ENCODE results near the gene PCDHB4. TPM values are rescaled to one million over a fixed set of nuclear protein-coding genes. Genes with fewer than 3 reads are reported as not detected.
"Not testable (repeated sequence)": the region's sequence is repeated elsewhere in the genome, so short reads cannot be mapped to it uniquely, and the experiment has no call there.

Gene PCDHB4
- total RNA-seq, 4 donors from 2014 or later, result 0.59 to 10.5 (median 6.0) TPM

DNA sequence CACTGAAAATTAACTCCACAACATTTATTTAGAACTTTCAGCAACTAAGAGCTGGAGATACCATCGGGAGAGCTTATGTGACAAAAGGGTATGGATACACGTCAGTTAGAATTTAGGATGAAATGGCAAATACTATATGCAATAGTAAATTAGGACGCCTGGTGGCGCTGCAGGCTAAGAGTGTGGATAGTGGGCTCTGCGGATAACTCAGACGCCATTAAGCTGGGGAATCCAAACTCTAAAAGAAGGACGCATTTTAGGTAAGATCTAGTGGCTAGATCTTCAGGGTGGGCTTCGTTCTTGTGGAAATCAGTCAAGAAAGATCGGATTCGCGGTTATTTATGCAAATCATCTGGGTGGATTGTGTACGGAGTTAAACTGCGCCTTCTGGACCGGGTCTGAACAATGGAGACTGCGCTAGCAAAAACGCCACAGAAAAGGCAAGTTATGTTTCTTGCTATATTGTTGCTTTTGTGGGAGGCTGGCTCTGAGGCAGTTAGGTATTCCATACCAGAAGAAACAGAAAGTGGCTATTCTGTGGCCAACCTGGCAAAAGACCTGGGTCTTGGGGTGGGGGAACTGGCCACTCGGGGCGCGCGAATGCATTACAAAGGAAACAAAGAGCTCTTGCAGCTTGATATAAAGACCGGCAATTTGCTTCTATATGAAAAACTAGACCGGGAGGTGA lies 13.6 kb downstream of the PCDHB4 start, which contains the start of gene PCDHB5:
TSS of gene PCDHB5 (plus strand) at position 177 of the 688 bp plus-strand sequence. CDS start at position 406, 229 bp downstream.
- no peaks in the 10 kb centered on the region for H3K4me1 ChIP-seq
- H3K27me3 ChIP-seq, result no peaks in the 10 kb centered on the region
- H3K4me3 ChIP-seq, result peak within 1 kb of the TSS; percentile 10 to 26
- intact Hi-C loops (cut with DNase I; ENCODE audit: low total_unique reads), result no loop called here
- peaks cover 0 to 19% of the 10 kb centered on the region in 2 donors for H3K9me3 ChIP-seq
- no peak for TF ChIP-seq POLR2A (IDR thresholded peaks at IDR 0.05)
- TF ChIP-seq, protein P1, sequence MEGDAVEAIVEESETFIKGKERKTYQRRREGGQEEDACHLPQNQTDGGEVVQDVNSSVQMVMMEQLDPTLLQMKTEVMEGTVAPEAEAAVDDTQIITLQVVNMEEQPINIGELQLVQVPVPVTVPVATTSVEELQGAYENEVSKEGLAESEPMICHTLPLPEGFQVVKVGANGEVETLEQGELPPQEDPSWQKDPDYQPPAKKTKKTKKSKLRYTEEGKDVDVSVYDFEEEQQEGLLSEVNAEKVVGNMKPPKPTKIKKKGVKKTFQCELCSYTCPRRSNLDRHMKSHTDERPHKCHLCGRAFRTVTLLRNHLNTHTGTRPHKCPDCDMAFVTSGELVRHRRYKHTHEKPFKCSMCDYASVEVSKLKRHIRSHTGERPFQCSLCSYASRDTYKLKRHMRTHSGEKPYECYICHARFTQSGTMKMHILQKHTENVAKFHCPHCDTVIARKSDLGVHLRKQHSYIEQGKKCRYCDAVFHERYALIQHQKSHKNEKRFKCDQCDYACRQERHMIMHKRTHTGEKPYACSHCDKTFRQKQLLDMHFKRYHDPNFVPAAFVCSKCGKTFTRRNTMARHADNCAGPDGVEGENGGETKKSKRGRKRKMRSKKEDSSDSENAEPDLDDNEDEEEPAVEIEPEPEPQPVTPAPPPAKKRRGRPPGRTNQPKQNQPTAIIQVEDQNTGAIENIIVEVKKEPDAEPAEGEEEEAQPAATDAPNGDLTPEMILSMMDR (IDR thresholded peaks at IDR 0.05), result peak in 3 of 4 experiments; percentile 16 to 31 (median 28)
- no peak for DNase-seq
- H3K36me3 ChIP-seq, result no peaks in the 10 kb centered on the region
- no peak within 1 kb of the TSS for H3K27ac ChIP-seq

DNA sequence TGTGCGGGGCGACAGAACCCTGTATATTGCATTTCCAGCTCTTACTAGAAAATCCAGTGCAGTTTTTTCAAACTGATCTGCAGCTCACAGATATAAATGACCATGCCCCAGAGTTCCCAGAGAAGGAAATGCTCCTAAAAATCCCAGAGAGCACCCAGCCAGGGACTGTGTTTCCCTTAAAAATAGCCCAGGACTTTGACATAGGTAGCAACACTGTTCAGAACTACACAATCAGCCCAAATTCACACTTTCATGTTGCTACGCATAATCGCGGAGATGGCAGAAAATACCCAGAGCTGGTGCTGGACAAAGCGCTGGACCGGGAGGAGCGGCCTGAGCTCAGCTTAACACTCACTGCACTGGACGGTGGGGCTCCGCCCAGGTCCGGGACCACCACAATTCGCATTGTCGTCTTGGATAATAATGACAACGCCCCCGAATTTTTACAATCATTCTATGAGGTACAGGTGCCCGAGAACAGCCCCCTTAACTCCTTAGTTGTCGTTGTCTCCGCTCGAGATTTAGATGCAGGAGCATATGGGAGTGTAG lies 14.2 kb downstream of the PCDHB4 start:
- H3K9me3 ChIP-seq, result peaks cover 0 to 22% of the 10 kb centered on the region in 2 donors
- TF ChIP-seq, protein P1 (IDR thresholded peaks at IDR 0.05), result no peak
- TF ChIP-seq POLR2A (IDR thresholded peaks at IDR 0.05), result no peak
- intact Hi-C loops (cut with DNase I; ENCODE audit: low total_unique reads), result no loop called here
- H3K27ac ChIP-seq, result no peak overlapping the region
- no peaks in the 10 kb centered on the region for H3K27me3 ChIP-seq
- no peaks in the 10 kb centered on the region for H3K4me1 ChIP-seq
- no peak for DNase-seq
- no peaks in the 10 kb centered on the region for H3K36me3 ChIP-seq
- peak overlapping the region; percentile 10 to 26 for H3K4me3 ChIP-seq

DNA sequence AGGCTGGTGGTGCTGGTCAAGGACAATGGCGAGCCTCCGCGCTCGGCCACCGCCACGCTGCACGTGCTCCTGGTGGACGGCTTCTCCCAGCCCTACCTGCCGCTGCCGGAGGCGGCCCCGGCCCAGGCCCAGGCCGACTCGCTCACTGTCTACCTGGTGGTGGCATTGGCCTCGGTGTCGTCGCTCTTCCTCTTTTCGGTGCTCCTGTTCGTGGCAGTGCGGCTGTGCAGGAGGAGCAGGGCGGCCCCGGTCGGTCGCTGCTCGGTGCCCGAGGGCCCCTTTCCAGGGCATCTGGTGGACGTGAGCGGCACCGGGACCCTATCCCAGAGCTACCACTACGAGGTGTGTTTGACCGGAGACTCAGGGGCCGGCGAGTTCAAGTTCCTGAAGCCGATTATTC lies 15.7 kb downstream of the PCDHB4 start:
- H3K36me3 ChIP-seq; DNase-seq; H3K4me1 ChIP-seq; H3K27me3 ChIP-seq; H3K27ac ChIP-seq; intact Hi-C loops (cut with DNase I; ENCODE audit: low total_unique reads); H3K4me3 ChIP-seq: not testable (repeated sequence)
- H3K9me3 ChIP-seq, result peaks cover 0 to 24% of the 10 kb centered on the region in 2 donors

DNA sequence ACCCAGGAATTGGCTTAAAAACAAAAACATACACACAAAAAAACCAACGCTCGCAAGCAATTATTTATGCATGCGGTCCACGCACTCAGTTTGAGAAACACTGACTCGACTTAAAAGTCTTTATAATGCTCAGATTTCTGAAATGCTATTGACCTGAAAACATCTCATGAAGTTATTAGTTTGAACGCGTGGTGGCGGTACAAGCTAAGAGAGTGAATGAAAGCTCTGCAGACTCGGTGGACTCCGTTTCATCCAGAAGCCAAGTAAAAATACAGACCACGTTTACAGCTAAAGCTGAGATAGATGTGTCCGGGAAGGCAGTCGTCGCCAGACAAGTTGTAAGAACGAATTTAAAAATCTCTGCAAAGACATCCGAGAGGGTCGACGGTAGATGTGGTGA lies 28.2 kb downstream of the PCDHB4 start, which contains the start of gene PCDHB6:
TSS of gene PCDHB6 (plus strand) at position 246 of the 400 bp plus-strand sequence. CDS start 201 bp downstream, outside the sequence.
- Histone ChIP-seq H3K9me3 (peaks cover 0 to 44% of the 10 kb centered on the region in 2 donors), H3K36me3 (no peaks in the 10 kb centered on the region), H3K27ac (no peak within 1 kb of the TSS), H3K27me3 (no peaks in the 10 kb centered on the region), H3K4me1 (no peaks in the 10 kb centered on the region), H3K4me3 (no peak within 1 kb of the TSS)
- intact Hi-C loops (cut with DNase I; ENCODE audit: low total_unique reads), result no loop called here
- TF ChIP-seq, protein P1 (IDR thresholded peaks at IDR 0.05), result no peak
- TF ChIP-seq POLR2A (IDR thresholded peaks at IDR 0.05), result no peak
- no peak for DNase-seq

GRCh38 chr5:141150224-141150992 lies 28.8 kb downstream of the PCDHB4 start:
- Histone ChIP-seq H3K9me3 (peaks cover 0 to 40% of the 10 kb centered on the region in 2 donors), H3K4me1 (no peaks in the 10 kb centered on the region), H3K27me3 (no peaks in the 10 kb centered on the region), H3K4me3 (no peak overlapping the region), H3K36me3 (no peaks in the 10 kb centered on the region), H3K27ac (no peak overlapping the region)
- no peak for DNase-seq
- no peak for TF ChIP-seq POLR2A (IDR thresholded peaks at IDR 0.05)
- TF ChIP-seq, protein P1 (IDR thresholded peaks at IDR 0.05), result no peak
- intact Hi-C loops (cut with DNase I; ENCODE audit: low total_unique reads), result no loop called here
